GM23338 (cell line): ENCODE results near the gene UBR2. TPM values are rescaled to one million over a fixed set of nuclear protein-coding genes. Genes with fewer than 3 reads are reported as not detected.

Experiments used
- ATAC-seq: fragments of 200-7000 bp; cut with Tn5 transposase; 3 replicates; pipeline ENCODE4 v1.9.1; 2020
- DNase-seq: peaks from one replicate; pipeline ENCODE4 v3.0.0-alpha.2; 2015; ENCODE audit warnings: low spot score
- H2AFZ ChIP-seq: fragments of 200-600 bp; sonication (generic); 2 replicates; pipeline ENCODE4 v1.8.0; 2016; ENCODE audit warnings: antibody characterized with exemption, mild to moderate bottlenecking, moderate library complexity
- H3F3A ChIP-seq: fragments of 200-600 bp; sonication (generic); replicated peaks from 2 replicates; pipeline ENCODE4 v1.8.0; 2017; ENCODE audit warnings: antibody characterized with exemption, mixed run types, low read depth
- H3K27ac ChIP-seq: fragments of 200-600 bp; sonication (generic); 2 replicates; pipeline ENCODE4 v1.6.1; 2016; ENCODE audit warnings: low read depth
- H3K27me3 ChIP-seq: fragments of 200-600 bp; sonication (generic); 2 replicates; pipeline ENCODE4 v1.8.0; 2016; ENCODE audit warnings: mild to moderate bottlenecking, mixed run types, moderate library complexity; ENCODE audit not compliant: insufficient read depth
- H3K36me3 ChIP-seq: fragments of 200-600 bp; sonication (generic); 2 replicates; pipeline ENCODE4 v1.8.0; 2016; ENCODE audit warnings: mild to moderate bottlenecking; ENCODE audit not compliant: insufficient read depth
- H3K4me1 ChIP-seq: fragments of 200-600 bp; sonication (generic); 2 replicates; pipeline ENCODE4 v1.8.0; 2016; ENCODE audit warnings: mild to moderate bottlenecking, moderate library complexity; ENCODE audit not compliant: insufficient read depth
- H3K4me2 ChIP-seq: fragments of 200-600 bp; sonication (generic); 2 replicates; pipeline ENCODE4 v1.7.1; 2017; ENCODE audit warnings: mixed run types
- H3K4me3 ChIP-seq: fragments of 200-600 bp; sonication (generic); 2 replicates; pipeline ENCODE4 v1.6.1; 2016; ENCODE audit warnings: mixed run types
- H3K79me2 ChIP-seq: fragments of 200-600 bp; sonication (generic); replicated peaks from 2 replicates; pipeline ENCODE4 v1.8.0; 2017; ENCODE audit warnings: mild to moderate bottlenecking; ENCODE audit not compliant: insufficient read depth
- H3K9me2 ChIP-seq: fragments of 200-600 bp; sonication (generic); 2 replicates; pipeline ENCODE4 v1.8.0; 2017; ENCODE audit not compliant: insufficient read depth
- H4K20me1 ChIP-seq: fragments of 200-600 bp; sonication (generic); replicated peaks from 2 replicates; pipeline ENCODE4 v1.8.0; 2017; ENCODE audit warnings: mild to moderate bottlenecking; ENCODE audit not compliant: insufficient read depth
- H3K27ac Mint-ChIP-seq: 2 replicates; pipeline ENCODE4 v1.8.0; 2020; ENCODE audit warnings: inconsistent platforms, mild to moderate bottlenecking, moderate library complexity, mixed read lengths
- H3K27me3 Mint-ChIP-seq: 3 replicates; pipeline ENCODE4 v1.8.0; 2022; ENCODE audit warnings: low read depth, mild to moderate bottlenecking, moderate library complexity, mixed read lengths, inconsistent platforms; ENCODE audit not compliant: insufficient read depth, poor library complexity
- H3K36me3 Mint-ChIP-seq: 3 replicates; pipeline ENCODE4 v1.8.0; 2021; ENCODE audit warnings: low read depth, mild to moderate bottlenecking, inconsistent platforms, moderate library complexity, mixed read lengths
- H3K4me1 Mint-ChIP-seq: 3 replicates; pipeline ENCODE4 v1.8.0; 2020; ENCODE audit warnings: mild to moderate bottlenecking, inconsistent platforms, mixed read lengths
- H3K4me3 Mint-ChIP-seq: 3 replicates; pipeline ENCODE4 v1.8.0; 2021; ENCODE audit warnings: moderate library complexity, mild to moderate bottlenecking, inconsistent platforms, mixed read lengths
- H3K9me3 Mint-ChIP-seq: 3 replicates; pipeline ENCODE4 v1.8.0; 2020; ENCODE audit warnings: moderate library complexity, mild to moderate bottlenecking, inconsistent platforms, mixed read lengths
- CREB1 ChIP-seq: fragments of 250-450 bp; sonication (Bioruptor Pico); IDR thresholded peaks from 2 replicates; pipeline ENCODE4 v1.5.0; 2020; ENCODE audit warnings: low read depth, mild to moderate bottlenecking, moderate library complexity
- JUNB ChIP-seq: IDR thresholded peaks from one replicate; pipeline ENCODE4 v1.6.1; 2016; ENCODE audit warnings: antibody characterized with exemption; ENCODE audit not compliant: unreplicated experiment
- NANOG ChIP-seq: IDR thresholded peaks from 2 replicates; pipeline ENCODE4 v1.6.1; 2016; ENCODE audit warnings: antibody characterized with exemption, borderline replicate concordance
- POLR2AphosphoS5 ChIP-seq: IDR thresholded peaks from 2 replicates; pipeline ENCODE4 v1.6.1; 2016; ENCODE audit warnings: antibody characterized with exemption, low read depth
- STAT1 ChIP-seq: IDR thresholded peaks from one replicate; pipeline ENCODE4 v1.6.1; 2016; ENCODE audit warnings: antibody characterized with exemption; ENCODE audit not compliant: unreplicated experiment
- ZNF114 ChIP-seq: fragments of 250-450 bp; sonication (Bioruptor Pico); IDR thresholded peaks from 2 replicates; pipeline ENCODE4 v1.5.0; 2020; ENCODE audit warnings: mild to moderate bottlenecking, moderate library complexity
- ZNF331 ChIP-seq: fragments of 250-450 bp; sonication (Bioruptor Pico); IDR thresholded peaks from 2 replicates; pipeline ENCODE4 v1.5.0; 2020; ENCODE audit warnings: low read depth, mild to moderate bottlenecking, moderate library complexity
- polyA plus RNA-seq: library from polyadenylated mRNA; unstranded; fragments of >200 nt; fragmentation: Nextera tagmentation; extraction: Ambion mirVana; gene quantifications from 2 replicates; pipeline ENCODE4 v1.2.1, GENCODE V29; 2016
- total RNA-seq: library from RNA; depleted of rRNA; stranded (reverse); fragments of >200 nt; shearing (Covaris generic); gene quantifications from 2 replicates; pipeline ENCODE4 v1.2.3, GENCODE V29; 2014
- TF ChIP-seq, protein P1 (sequence below): fragments of 250-450 bp; sonication (Bioruptor Pico); IDR thresholded peaks from 2 replicates; pipeline ENCODE4 v1.5.0; 2020; ENCODE audit warnings: mild to moderate bottlenecking, moderate library complexity
- TF ChIP-seq, protein P2 (sequence below): IDR thresholded peaks from 2 replicates; pipeline ENCODE4 v1.6.1; 2016; ENCODE audit warnings: antibody characterized with exemption

Gene UBR2
- total and polyA plus RNA-seq, 2 experiments from 2014 or later: 6.7 to 21.2 TPM

DNA sequence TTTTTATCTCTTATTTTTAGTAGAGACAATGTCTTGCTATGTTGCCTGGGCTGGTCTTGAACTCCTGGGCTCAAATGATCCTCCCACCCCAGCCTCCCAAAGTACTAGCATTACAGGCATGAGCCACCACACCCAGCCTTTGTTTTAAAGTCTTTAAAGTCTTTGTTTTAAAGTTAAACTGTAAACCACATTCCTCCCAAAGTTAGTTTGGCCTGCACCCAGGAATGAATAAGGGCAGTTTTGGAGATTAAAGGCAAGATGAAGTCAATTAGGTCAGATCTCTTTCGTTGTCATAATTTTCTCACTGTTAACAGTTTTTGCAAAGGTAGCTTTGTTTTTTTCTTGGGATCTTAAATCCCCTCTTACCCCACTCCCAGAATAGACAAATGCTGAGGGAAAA is 63.8 kb downstream of the UBR2 start (continued):
- TF ChIP-seq, protein P1, sequence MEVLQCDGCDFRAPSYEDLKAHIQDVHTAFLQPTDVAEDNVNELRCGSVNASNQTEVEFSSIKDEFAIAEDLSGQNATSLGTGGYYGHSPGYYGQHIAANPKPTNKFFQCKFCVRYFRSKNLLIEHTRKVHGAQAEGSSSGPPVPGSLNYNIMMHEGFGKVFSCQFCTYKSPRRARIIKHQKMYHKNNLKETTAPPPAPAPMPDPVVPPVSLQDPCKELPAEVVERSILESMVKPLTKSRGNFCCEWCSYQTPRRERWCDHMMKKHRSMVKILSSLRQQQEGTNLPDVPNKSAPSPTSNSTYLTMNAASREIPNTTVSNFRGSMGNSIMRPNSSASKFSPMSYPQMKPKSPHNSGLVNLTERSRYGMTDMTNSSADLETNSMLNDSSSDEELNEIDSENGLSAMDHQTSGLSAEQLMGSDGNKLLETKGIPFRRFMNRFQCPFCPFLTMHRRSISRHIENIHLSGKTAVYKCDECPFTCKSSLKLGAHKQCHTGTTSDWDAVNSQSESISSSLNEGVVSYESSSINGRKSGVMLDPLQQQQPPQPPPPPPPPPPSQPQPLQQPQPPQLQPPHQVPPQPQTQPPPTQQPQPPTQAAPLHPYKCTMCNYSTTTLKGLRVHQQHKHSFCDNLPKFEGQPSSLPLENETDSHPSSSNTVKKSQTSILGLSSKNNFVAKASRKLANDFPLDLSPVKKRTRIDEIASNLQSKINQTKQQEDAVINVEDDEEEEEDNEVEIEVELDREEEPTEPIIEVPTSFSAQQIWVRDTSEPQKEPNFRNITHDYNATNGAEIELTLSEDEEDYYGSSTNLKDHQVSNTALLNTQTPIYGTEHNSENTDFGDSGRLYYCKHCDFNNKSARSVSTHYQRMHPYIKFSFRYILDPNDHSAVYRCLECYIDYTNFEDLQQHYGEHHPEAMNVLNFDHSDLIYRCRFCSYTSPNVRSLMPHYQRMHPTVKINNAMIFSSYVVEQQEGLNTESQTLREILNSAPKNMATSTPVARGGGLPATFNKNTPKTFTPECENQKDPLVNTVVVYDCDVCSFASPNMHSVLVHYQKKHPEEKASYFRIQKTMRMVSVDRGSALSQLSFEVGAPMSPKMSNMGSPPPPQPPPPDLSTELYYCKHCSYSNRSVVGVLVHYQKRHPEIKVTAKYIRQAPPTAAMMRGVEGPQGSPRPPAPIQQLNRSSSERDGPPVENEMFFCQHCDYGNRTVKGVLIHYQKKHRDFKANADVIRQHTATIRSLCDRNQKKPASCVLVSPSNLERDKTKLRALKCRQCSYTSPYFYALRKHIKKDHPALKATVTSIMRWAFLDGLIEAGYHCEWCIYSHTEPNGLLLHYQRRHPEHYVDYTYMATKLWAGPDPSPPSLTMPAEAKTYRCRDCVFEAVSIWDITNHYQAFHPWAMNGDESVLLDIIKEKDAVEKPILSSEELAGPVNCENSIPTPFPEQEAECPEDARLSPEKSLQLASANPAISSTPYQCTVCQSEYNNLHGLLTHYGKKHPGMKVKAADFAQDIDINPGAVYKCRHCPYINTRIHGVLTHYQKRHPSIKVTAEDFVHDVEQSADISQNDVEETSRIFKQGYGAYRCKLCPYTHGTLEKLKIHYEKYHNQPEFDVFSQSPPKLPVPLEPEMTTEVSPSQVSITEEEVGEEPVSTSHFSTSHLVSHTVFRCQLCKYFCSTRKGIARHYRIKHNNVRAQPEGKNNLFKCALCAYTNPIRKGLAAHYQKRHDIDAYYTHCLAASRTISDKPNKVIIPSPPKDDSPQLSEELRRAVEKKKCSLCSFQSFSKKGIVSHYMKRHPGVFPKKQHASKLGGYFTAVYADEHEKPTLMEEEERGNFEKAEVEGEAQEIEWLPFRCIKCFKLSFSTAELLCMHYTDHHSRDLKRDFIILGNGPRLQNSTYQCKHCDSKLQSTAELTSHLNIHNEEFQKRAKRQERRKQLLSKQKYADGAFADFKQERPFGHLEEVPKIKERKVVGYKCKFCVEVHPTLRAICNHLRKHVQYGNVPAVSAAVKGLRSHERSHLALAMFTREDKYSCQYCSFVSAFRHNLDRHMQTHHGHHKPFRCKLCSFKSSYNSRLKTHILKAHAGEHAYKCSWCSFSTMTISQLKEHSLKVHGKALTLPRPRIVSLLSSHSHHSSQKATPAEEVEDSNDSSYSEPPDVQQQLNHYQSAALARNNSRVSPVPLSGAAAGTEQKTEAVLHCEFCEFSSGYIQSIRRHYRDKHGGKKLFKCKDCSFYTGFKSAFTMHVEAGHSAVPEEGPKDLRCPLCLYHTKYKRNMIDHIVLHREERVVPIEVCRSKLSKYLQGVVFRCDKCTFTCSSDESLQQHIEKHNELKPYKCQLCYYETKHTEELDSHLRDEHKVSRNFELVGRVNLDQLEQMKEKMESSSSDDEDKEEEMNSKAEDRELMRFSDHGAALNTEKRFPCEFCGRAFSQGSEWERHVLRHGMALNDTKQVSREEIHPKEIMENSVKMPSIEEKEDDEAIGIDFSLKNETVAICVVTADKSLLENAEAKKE (CRISPR knock-in tag): no peak
- TF ChIP-seq CREB1 (CRISPR knock-in tag) (no peak), ZNF114 (CRISPR knock-in tag) (no peak), JUNB (no peak), NANOG (no peak), STAT1 (no peak), POLR2AphosphoS5 (no peak), ZNF331 (CRISPR knock-in tag) (no peak)
- TF ChIP-seq, protein P2, sequence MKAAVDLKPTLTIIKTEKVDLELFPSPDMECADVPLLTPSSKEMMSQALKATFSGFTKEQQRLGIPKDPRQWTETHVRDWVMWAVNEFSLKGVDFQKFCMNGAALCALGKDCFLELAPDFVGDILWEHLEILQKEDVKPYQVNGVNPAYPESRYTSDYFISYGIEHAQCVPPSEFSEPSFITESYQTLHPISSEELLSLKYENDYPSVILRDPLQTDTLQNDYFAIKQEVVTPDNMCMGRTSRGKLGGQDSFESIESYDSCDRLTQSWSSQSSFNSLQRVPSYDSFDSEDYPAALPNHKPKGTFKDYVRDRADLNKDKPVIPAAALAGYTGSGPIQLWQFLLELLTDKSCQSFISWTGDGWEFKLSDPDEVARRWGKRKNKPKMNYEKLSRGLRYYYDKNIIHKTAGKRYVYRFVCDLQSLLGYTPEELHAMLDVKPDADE: no peak

DNA sequence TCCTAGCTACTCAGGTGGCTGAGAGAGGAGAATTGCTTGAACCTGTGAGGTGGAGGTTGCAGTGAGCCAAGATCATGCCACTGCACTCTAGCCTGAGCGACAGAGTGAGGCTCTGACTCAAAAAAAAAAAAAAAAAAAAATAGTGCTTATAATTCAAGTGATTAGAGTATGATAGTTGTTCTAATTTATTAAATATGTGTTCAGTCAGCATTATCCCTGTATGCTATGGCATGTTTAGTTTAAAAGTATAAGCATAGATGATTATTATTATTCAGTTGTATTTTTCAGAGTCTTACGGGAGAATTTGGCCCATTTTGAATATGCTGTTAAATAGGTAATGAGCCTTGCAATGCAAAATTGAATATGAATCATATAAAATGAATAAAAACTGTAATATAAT is 64.8 kb downstream of the UBR2 start:
- Histone ChIP-seq H3K27ac (no peak overlapping the region), H2AFZ (no peak overlapping the region), H3F3A (no peaks in the 10 kb centered on the region), H3K4me2 (no peak overlapping the region), H3K36me3 (peaks cover 8% of the 10 kb centered on the region; the same call in 1 of the 2 replicates), H4K20me1 (no peaks in the 10 kb centered on the region), H3K27me3 (no peaks in the 10 kb centered on the region), H3K9me2 (no peaks in the 10 kb centered on the region), H3K4me3 (no peak overlapping the region), H3K79me2 (no peaks in the 10 kb centered on the region), H3K4me1 (no peaks in the 10 kb centered on the region)
- Mint-ChIP-seq H3K9me3 (no peaks in the 10 kb centered on the region; the same call in 1 of the 3 replicates), H3K27me3 (peaks cover 1% of the 10 kb centered on the region), H3K4me3 (no peak overlapping the region), H3K27ac (no peak overlapping the region), H3K4me1 (no peaks in the 10 kb centered on the region), H3K36me3 (peaks cover 39% of the 10 kb centered on the region)
- DNase-seq (no peak), ATAC-seq (no peak)
- TF ChIP-seq, protein P1 (CRISPR knock-in tag): no peak
- TF ChIP-seq CREB1 (CRISPR knock-in tag): no peak
